GM18858 (cell line): ENCODE measurements around the gene PCID2.

Experiments
- ATAC-seq: cut with Tn5 transposase; IDR thresholded peaks from one replicate; pipeline ENCODE4 v1.9.1; 2021; ENCODE audit not compliant: unreplicated experiment

Gene PCID2

DNA sequence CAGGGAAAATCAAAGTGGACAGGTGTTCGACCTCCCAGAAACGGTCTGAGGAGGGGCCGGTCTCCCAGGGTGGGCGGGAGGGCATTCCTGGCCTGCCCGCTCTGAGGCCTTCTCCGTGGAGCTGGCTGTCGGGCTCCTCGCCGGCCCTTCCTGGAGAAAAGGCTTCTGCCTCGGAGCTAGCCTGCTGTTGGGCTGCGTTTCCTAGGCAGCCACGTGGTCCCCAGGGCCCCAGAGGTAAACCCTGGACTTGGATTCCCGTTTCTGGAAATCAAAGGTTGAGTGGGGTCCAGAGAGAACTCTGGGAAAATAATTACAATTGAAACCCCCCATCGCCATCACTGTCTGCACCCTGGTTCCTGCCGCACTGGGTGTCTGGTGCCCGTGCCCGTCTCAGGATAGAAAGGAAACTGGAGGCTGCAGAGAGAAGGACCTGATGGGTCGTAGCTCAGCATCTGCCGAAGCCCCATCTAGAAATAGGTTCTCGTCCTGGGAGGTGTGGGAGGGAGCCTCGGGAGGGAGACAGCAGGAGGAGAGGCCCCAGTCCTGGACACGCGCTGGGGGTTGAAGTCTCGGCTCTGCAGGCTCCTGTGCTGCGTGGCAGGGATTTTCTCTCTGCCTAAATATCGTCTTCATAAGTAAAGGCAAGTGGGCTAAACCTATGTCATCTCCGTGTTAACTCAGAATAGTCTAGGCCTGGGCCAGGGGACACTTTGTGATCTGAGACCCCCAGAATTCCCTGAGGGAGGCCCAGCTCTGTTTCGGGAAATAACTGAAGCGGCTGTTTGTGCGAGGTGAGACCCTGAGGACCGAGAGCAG is 57.7 kb downstream of the PCID2 start:
- no peak for ATAC-seq

DNA sequence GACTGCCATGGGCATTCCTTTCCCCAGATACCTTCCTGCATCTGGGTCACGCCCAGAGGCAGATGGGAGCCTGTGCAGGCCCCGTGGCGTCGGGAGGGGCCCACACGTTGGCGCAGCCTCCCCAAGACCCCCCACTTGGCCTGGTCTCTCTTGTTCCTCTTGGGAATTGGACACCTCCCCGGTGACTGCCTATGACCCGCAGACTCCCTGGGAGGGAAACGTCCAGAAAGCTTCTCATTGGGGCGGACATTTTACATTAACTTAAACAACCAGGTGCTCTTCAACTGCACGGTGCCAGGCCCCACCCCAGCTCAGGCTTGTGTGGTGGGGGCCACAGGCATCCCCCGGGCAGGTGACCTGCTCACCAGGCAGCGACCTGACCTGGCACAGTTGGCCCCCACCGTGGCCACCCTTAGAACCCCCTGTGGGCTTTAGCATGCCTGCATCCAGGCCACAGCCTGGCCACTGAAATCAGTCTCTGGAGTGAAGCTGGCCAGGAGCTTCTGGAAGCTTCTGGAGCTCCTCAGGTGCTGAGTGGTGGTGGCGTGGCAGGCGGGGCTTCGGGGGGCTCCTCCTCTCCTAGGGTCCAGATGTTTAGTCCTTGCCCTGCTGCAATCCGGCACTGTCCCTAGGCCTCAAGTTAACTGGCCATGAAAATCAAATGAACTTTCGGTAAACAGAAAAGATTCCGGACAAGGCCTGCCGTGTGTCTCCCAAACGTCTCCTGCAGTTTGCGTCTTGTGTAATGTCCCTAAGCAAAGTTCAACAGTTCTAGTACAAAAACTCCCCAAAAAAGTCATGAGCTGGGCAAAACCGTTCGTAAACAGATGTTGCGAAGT is 58.5 kb downstream of the PCID2 start:
- ATAC-seq: no peak

- no peak for ATAC-seq
These were observed 59.4 kb downstream of the PCID2 start for GRCh38 chr13:113148940-113149503.

DNA sequence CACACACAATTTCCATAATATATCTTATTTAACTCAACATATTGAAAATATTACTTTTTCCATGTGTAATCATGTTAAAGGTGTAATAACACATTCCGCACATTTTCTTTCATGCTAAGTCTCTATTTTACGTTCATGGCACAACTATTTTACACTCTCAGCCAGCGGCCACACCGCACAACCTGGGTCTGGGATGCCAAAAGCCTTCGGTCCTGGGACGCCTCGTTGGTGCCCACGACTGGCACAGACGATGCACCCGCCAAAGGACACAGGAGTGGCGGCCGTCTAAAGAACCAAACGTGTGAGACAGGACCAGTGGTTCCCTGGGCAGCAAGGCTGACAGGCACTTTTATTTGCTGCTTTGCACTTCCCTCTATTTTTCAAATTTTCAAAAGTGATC is 60.1 kb downstream of the PCID2 start:
- no peak for ATAC-seq

DNA sequence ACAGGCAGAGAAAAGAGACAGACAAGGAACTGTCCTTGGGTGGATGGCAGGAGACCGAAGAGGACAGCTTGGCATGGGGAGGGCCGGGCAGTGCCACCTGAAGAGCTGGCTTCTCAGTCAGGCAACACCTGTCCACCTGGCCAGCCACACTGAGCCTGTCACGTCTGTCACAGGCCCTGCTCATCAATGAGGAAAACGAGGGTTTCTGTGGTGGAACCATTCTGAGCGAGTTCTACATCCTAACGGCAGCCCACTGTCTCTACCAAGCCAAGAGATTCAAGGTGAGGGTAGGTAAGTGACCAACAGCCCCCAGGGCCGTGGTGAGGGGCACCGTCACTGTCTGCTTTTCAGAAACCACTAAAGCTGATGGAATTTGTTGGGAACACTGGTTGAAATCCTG is 61.3 kb downstream of the PCID2 start:
- ATAC-seq: no peak

DNA sequence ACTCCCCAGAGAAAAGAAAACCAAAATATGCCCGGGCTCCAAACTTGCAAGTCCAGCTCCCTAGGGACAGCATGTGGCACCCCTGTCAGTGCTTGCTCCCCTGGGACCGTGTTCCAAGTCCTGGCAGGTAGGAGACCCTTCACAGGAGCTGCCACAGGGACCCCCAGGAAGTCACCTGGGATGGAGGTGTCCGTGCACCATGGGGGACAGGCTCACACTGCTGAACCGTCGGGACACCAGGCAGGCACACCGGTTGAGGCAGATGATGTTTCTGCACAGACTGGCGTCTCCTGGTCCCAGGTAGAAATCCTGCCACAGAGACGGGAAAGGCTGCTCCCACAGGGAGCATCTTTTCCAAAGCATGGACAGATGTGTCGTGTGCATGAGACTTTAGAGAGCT is 61.7 kb downstream of the PCID2 start:
- no peak for ATAC-seq

GRCh38 chr13:113145911-113146598 is 62.4 kb downstream of the PCID2 start:
- no peak for ATAC-seq

DNA sequence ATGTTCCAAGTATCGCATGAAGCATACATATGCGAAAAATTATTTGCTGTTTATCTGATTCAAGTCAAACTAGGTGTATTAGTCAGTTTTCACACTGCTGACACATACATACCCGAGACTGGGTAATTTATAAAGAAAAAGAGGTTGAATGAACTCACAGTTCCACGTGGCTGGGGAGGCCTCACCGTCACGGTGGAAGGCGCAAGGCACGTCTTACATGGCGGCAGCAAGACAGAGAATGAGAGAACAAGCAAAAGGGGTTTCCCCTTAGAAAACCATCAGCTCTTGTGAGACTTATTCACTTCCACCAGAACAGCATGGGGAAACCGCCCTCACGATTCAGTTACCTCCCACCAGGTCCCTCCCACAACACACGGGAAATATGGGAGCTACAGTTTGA is 63.0 kb downstream of the PCID2 start:
- ATAC-seq: no peak

- ATAC-seq: no peak
These were observed 64.2 kb downstream of the PCID2 start for GRCh38 chr13:113144255-113144629.

- no peak for ATAC-seq
These were observed 64.8 kb downstream of the PCID2 start for GRCh38 chr13:113143466-113144254.

GRCh38 chr13:113142876-113143275 is 65.6 kb downstream of the PCID2 start:
- no peak for ATAC-seq

- no peak for ATAC-seq
These were observed 66.9 kb downstream of the PCID2 start for GRCh38 chr13:113141601-113141970.

GRCh38 chr13:113140677-113141600 is 67.5 kb downstream of the PCID2 start:
- no peak for ATAC-seq

DNA sequence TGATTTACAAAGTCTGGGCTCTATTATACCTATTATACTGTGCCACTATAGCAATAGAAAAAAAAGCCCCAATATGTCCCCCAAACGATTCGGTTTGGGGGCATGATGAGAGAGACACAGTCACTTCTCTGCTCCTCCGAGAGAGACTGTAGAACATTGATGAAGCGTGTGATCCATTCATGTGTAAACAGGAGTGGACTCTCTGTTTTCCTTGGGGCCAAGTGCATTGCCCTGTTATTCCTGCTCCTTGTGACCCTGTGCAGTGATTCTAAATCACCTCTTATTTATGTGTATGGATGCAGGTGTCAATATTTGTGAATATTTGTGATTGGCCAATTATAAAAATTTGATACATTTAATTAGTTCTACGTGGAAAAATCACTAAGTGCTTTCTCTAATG is 68.9 kb downstream of the PCID2 start:
- ATAC-seq: no peak

DNA sequence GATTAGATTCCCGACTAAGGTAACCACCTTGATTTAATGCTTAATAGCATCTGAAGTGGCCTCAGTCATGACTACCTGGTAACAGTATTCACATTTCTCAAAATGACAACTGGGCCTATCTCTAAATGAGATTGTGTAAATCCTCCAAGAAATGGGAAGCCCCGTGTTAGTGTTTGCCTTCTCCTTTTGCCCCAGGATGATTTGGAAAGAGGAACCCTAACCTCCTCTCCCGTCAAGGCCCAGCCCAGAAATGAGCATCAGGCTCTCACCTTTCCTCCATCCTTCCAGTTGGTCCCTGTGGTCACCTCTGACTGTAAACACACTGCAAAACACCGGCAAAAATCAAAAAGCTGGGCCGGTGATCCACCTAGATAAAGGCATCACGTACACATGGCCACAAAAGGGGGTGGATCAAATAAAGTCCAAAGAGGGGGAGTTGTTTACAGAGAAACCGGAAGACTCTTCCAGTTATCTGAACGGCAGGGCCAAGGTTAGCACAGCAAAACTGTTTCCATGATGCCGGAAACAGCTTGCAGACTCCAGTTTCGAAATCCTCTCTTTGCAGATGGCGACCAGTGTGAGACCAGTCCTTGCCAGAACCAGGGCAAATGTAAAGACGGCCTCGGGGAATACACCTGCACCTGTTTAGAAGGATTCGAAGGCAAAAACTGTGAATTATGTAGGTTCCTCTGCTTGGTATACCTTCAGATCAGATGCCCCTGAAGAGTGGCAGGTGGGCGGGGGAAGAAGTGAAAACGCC is 69.5 kb downstream of the PCID2 start:
- no peak for ATAC-seq

DNA sequence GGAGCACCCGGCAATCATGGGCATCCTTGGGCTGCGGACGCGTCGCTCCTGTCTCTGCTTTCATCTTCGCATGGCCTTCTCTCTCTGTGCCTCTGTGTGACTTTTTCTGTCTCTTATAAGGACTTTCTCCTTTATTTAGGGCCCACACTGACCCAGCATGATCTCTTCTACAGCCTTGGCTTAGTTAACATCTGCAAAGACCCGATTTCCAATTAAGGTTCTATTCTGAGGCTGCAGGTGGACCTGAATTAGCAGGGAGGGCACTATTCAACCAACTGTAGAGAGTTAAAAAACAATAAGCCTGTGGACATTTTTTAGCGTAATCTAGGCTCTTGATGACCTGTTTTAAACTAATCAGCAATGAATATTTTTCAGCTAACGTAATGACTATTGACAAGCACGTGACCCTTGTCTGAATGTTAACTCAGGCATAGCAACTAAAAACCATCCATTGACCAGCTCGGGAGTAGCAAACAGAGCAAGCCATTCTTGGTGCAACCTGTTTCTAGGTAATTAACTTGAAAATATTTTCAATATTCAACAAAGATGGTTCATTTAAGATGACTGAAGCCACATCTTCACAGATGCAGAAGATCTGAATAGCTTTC is 70.7 kb downstream of the PCID2 start:
- no peak for ATAC-seq

- ATAC-seq: no peak
These were observed 73.1 kb downstream of the PCID2 start for GRCh38 chr13:113135281-113135760.
